Panc1 (cell line): ENCODE data around the gene KCNN3.

Source experiments
- CTCF ChIP-seq: fragments of 450-650 bp; IDR thresholded peaks from 2 replicates; pipeline ENCODE4 v1.5.1; 2017; ENCODE audit warnings: mild to moderate bottlenecking
- POLR2AphosphoS5 ChIP-seq: IDR thresholded peaks from 2 replicates; pipeline ENCODE4 v1.6.1; 2012; ENCODE audit warnings: mild to moderate bottlenecking, low read depth, low read length, moderate library complexity

GRCh38 chr1:154846565-154847442 lies 23.3 kb downstream of the KCNN3 start:
- TF ChIP-seq CTCF (no peak), POLR2AphosphoS5 (no peak)
